Activated CD4-positive, alpha-beta T cell treated with anti-CD3 and anti-CD28 coated beads, Interleukin-2, Interleukin-4, amounts not matched to agents 100 ng/mL and 50 ng/mL, durations not matched to agents 16 hours and 8 hours (primary cell): ENCODE data around the gene FAAH.

ENCODE experiments used
- DNase-seq: peaks from one replicate; pipeline ENCODE4 v3.0.0-alpha.2; 2020; ENCODE audit warnings: low spot score

The FAAH gene

DNA sequence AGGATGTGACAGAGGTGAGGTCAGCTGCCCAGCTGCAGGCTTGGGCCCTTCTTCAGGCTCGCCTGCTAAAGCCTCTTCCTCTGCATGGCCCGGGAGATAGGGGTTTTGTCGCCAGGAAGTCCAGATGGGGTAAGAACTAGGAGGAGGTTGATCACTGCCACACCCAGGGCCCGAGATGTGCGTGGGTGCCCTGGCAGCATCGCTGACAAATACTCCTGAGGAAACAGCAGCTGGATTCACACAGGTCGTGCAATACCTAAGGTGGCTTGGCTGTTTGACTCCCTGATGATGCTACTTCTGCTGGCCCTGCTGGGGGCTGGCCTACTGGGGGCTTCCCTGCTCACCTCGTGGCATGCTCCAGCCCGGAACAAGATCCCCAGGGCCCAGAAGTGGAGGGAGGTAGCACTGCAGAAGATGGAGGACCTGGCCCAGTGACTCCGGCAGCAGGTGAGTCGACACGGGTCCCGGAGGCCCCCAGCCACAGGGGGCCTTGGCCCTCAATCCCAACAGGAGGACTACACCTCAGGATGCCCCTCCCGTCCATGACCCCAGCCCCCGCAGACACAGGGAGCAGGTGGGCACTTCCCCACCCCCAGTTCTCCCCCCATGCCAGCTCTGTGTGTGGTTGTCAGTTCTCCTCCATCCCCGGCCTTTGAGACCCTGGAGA lies 29.6 kb downstream of the FAAH start:
- DNase-seq: no peak

DNA sequence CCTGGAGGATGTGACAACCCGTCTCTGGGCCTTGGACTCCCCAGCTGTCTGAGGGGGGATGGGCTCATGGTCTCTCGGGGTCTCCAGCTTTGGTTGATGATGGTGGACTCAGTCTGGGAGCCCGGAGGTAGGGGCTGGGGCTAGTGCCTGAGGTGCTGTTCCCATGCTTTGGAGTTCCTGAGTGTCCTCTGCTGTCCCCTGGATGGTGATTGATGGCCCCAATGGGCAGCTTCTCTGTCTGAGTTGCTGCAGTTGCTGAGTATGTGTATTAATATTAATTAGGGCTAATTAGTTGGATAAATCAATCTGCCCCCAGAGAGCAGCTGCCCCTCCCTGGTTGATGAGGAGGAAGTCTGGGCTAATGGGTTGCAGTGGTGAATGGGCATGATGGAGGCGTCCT lies 30.6 kb downstream of the FAAH start:
- no peak for DNase-seq

GRCh38 chr1:46425726-46426125 lies 31.6 kb downstream of the FAAH start:
- no peak for DNase-seq

DNA sequence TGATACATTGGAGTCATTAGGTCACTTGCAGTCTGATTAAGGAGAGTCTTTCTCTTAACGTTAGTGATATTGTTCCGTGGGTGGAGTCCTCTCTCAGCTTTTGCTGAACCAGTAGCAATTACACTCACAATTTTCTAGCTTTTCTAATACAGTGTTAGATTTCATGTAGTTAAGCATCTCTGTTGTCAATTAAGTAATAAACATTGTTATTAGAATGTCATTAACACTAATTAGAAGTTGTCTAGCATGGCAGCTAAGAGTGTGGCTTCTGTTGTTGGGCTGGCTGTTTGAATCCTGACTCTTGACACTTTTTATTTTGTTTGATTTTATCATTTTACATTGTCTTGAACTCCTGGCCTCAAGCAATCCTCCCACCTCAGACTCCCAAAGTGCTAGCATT lies 33.4 kb downstream of the FAAH start:
- DNase-seq: no peak

GRCh38 chr1:46429436-46429835 lies 35.3 kb downstream of the FAAH start:
- DNase-seq: no peak

- DNase-seq: no peak
Measured at GRCh38 chr1:46431695-46432094, 37.6 kb downstream of the FAAH start.

- DNase-seq: no peak
Measured at GRCh38 chr1:46432781-46433327, 38.7 kb downstream of the FAAH start.

- no peak for DNase-seq
Measured at GRCh38 chr1:46434358-46434757, 40.2 kb downstream of the FAAH start.

- DNase-seq: no peak
Measured at GRCh38 chr1:46436844-46437243, 42.7 kb downstream of the FAAH start.

GRCh38 chr1:46437723-46438122 lies 43.6 kb downstream of the FAAH start:
- no peak for DNase-seq

DNA sequence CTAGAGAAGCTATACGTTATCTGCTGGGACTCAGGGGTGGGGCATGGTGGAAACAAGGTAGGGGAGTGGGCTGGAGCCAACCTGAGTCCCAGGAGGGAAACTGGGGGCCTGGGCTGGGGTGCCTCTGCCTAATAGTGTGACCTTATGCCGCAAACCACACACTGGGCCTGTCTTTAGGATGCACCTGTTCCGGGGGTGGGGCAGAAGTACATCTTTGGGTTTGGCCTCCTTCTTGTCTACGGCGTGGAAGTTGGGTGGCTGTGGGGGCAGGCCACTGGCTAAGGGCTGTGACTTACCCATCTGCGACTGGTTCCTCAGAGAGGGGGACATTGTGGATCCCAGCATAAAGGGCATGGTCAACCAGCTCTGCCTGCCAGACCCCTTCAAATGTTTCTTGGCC lies 44.2 kb downstream of the FAAH start:
- DNase-seq: no peak

GRCh38 chr1:46440478-46440877 lies 46.4 kb downstream of the FAAH start:
- no peak for DNase-seq

- peak; percentile 77 for DNase-seq
Measured at GRCh38 chr1:46442317-46443161, 48.4 kb downstream of the FAAH start.

- no peak for DNase-seq
Measured at GRCh38 chr1:46444466-46444865, 50.3 kb downstream of the FAAH start.

DNA sequence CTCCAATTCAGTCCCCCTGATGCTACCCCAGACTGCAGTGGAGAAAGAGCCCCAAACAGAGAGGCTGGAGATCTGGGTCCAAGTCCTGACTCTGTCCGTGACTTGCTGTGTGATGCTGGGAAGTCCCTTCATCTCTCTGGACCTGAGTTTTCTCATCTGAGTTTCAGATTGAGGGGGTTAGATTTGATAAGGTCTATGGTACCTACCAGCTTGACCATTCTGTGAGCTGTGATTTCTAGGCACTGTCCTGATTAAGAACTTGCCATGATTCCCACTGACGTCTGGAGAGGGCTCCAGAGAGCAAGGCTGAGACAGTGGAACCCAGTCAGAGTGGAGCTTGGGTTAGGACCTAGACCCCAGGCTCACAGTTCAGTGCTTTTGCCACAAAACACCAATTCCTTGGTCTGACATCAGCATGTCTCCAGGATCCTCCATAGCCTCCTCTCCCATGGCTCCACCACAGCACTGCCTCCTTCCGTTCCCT lies 51.7 kb downstream of the FAAH start:
- DNase-seq: no peak

- DNase-seq: peak; percentile 78
Measured at GRCh38 chr1:46446646-46447498, 52.8 kb downstream of the FAAH start.

DNA sequence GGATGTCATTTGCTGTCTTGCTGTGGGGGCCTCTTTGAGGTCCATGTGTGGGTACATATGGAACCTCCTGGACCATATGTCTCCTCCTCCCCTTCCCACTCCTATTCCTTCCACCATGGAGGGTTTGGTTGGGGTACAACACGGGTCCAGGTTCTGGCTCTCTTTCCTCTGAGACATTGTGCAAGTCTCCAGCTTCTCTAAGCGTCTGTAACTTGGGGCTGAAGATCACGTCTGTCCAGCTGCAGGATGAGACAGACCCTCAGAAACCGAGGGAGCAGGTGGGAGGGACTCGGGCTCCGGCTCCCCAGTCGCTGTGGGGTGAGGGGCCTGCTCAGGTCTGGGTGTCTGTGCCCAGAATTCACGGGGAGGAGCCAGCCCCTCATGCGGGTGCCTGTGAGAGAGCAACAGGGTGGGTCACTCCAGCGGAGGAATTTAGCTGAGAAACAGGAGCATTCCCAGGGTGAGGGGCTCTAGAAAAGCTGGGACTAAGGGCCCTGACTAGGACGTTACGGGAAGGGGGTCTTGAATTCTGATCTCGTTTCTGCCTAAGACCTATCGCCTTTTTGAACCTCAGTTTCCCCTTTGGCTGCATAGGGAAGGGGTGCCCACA lies 53.5 kb downstream of the FAAH start:
- DNase-seq: no peak

DNA sequence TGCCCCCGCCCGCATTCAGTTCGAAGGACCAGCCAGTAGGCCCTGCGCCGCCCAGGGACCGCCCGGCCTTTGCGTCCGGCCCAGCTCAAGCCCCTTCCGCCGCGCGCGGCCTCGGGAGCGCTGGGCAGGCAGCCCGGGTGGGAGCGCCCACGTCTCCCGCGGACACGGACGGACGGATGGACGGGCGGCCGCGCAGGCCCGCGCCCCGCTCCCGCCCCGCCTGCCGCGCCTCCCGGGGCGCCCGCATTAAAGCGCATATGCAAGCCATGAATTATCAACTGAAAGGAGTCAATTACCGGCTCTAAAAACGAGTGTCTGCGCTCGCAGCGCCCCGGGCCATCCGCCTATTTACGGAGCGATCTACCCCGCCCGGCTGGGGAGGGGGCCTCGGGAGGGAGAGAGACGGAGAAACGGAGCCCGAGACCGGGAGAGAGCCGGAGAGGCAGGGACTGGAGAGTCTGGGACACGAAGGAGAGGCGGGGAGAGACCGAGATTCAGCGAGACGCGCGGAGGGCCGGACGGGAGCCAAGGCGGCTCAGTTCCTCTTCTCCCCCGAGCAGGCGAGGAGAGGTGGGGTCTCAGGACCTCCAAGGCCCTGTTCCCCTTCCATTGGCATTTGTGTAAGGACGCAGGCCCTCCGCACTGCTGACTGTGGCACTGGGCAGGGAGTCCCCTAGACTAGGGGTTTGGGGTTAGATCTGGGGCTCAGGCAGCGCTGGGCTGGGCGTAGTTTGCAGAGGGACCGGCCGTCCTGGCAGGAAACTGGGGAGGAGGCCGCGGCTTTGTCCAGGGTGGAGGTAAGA lies 54.2 kb downstream of the FAAH start:
- no peak for DNase-seq

GRCh38 chr1:46449223-46450159 lies 55.4 kb downstream of the FAAH start:
- no peak for DNase-seq

GRCh38 chr1:46450160-46450517 lies 56.0 kb downstream of the FAAH start:
- no peak for DNase-seq
